SW480 (cell line): ENCODE measurements around the gene CCT7.
A peak's percentile ranks its signal among the peaks of the same experiment; 100 is the strongest.

ENCODE experiments used
- DNase-seq: peaks from one replicate; pipeline ENCODE4 v3.0.0-alpha.2; 2016; ENCODE audit warnings: low spot score

Gene CCT7

DNA sequence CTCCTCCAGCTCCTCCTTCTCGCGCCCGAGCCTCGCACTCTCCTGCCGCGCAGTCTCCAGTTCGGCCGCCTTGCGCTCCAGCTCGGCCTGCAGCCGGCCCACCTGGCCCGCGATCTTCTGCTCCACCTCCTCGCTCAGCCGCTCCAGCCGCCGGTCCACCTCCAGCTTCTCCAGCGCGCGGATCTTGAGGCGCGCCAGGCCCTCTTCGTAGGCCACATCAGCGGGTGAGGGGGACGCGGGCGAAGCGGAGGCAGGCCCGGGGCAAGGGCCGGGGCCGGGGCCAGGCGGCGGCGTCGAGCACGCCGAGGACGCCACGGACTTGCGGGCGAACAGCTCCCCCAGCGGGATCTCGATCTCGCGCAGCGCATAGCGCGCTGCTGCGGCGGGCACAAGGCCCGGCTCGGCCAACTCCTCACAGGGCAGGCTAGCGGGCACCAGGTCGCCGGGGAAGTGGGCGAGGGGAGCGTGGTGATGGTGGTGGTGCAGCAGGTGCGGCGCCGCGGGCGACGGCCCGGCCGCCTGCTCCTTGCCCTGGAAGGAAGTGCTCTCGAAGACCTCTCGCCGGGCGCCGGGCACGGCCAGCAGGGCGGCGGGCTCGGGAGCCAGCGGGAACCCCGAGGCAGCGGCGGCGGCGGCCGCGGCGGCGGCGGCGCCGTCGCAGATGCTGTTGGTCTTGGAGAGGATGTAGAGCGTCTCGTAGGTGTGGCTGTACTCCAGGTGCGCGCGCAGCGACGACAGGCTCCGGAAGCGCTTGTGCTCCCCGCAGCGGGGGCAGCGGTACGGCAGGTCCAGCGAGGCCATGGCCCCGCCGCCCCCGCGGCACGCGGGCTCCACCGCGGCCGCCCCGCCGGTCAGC lies 35.0 kb downstream of the CCT7 start:
- DNase-seq: peak; percentile 91

DNA sequence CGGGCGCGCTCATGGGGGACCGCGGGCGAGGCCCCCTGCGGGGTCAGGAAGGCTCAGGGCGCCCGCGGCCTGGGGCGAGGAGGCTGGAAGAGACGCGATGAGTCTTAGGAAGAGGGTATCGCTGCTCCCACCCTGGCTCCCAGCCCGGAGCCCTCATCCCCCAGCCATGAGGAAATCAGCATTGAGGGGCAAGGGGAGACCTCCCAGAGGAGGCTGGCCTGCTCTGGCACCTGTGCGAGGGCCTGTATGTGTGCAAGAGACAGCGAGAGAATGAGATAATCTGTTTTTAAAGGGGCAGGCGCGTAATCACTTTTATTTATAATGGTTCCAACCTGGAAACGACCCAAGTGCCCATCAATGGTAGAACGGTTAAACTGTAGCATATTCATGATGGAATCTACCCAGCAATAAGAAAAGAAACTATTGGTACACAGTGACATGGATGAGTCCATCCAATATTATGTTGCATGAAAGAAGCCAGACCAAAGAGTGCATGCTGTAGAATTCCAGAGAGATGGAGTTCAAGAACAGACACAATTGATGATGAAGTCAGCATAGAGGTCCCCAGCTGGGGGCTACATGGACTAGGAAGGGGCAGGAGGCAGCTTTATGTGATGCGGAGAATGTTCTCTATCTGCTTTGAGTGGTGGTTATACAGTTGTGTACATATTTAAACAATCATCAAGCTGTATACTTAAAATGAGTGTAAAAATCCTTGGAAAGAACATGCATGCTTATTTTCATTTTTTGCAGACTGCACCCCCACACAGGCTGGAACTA lies 35.8 kb downstream of the CCT7 start:
- DNase-seq: no peak

DNA sequence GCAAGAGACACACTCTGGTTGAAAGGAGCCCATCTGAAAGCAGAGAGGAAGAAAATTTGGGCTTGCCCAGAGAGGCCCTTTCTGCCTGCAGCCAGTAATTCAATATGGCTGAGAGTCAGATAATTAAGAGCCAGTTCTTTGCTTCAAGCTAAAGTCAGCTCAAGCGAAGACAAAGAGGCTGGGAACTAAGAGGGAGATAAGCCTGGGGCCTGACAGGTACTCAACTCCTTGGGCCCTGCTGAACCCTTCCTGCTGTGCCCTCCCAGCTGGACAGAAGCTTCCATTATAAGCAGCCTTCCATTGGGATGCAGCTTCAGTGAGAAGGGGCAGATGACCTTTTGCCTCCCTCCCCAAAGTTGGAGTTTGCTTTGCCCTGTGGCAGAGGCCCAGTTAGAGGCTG lies 38.2 kb downstream of the CCT7 start:
- no peak for DNase-seq

GRCh38 chr2:73279852-73280251 lies 45.7 kb downstream of the CCT7 start:
- DNase-seq: no peak

DNA sequence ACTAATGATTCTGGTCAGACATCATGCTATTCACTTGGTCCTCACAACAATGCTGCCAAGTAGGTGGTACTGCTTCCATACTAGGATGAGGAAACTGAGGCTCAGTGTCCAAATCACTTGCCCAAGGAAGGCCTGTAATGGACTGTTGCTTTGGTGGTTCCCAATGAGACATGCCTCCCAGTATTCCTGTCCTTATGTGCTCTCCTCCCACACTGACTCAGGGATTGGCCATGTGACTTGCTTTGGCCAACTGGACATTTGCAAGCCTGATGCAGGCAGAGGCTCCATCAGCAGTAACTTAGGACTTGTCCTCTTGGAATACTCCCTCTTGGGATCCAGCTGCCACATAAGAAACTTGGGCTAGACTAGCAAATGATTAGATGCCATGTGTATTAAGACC lies 47.1 kb downstream of the CCT7 start:
- no peak for DNase-seq

DNA sequence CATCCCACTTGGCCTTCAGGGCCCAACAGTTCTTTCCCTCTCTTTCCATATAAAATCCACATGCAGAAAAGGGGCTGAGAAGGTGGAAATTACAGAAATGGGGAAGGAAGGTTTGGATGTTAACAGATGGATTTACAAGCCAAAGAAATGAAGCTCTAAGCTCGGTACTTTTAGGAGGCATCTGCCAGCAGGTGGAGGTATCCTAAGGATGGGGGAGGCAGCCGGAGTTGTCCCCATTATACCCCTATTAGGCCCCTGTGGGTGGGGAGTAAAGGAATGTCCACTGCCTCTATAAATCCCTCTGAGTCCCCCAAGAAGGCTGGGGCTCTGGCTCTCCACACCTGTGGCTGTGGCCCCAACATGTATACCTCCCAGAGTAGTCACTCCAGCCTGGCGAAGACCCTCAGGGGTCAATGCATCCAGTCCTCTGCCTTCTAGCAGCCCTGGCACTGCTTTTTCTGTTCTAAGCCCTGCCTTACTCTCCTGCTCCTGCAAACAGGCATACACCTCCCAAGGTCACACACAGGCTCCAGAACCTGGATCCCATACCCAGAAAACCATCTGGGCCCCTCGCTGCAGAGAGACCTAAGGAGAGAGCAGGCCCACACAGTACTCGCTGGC lies 48.9 kb downstream of the CCT7 start:
- DNase-seq: no peak

GRCh38 chr2:73283545-73284295 lies 49.6 kb downstream of the CCT7 start:
- peak; percentile 40 for DNase-seq

GRCh38 chr2:73284296-73285158 lies 50.4 kb downstream of the CCT7 start, which contains the start of gene FBXO41:
TSS of gene FBXO41 (minus strand) at chr2:73284478. CDS start at chr2:73269630, 14,848 bp downstream.
- DNase-seq: peak; percentile 76

GRCh38 chr2:73285159-73285739 lies 51.1 kb downstream of the CCT7 start:
- peak; percentile 62 for DNase-seq

- DNase-seq: no peak
Observed at GRCh38 chr2:73286134-73286655, 52.1 kb downstream of the CCT7 start.

- no peak for DNase-seq
Observed at GRCh38 chr2:73289304-73289703, 55.2 kb downstream of the CCT7 start.

DNA sequence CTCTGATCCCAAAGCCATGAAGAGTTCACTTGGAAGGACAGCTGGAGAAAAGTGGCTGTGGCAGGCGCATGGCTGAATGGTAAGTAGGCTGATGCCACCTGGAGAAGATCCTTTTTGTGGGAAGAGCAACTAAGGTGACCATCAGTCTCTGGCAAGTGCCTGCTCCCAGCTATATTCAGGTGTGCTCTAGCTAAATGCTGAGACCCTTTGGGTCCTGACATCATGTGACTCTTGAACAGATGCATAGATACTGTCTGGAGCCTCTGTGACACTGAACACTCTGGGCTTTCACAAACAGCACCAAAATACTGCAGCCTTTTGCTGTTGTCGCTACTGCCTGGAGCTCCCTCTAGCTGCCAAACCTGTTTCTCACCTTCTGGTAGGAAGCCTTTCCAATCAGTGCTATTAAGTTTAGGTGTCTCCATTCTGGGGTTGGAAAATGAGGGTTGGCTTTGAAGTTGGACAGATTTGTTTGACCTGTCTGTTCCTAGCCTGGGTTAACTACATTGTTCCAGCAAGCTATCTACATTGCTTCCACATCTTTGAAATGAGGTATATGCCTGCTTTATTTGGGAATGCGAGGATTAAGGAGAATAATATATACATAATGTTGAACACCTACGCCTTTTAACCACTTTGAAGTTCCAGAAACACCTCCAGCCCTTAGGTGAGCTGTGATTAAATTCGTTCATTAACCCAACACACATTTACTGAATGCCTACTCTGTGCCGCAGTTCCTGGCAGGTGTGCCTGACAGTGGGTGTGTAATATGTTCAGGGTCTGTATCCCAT lies 56.1 kb downstream of the CCT7 start:
- DNase-seq: peak; percentile 85

DNA sequence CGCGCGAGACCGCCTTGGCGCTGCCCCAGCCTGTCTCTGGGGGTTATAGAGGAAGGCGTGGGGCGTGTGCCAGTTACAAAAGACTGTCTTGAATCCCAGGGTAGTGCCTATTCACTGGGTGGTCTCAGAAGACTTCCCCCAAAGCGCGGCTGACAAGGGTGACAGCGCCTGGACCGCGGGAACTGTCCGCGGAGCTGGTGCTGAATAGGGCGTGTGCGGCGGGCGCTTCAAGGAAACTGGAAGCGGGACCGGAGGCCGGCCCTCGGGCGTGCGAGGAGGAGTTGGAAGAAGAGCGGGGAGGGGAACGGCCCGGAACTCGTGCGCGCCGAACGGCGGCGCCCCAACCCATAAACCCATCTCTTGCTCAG lies 57.0 kb downstream of the CCT7 start:
- DNase-seq: no peak

DNA sequence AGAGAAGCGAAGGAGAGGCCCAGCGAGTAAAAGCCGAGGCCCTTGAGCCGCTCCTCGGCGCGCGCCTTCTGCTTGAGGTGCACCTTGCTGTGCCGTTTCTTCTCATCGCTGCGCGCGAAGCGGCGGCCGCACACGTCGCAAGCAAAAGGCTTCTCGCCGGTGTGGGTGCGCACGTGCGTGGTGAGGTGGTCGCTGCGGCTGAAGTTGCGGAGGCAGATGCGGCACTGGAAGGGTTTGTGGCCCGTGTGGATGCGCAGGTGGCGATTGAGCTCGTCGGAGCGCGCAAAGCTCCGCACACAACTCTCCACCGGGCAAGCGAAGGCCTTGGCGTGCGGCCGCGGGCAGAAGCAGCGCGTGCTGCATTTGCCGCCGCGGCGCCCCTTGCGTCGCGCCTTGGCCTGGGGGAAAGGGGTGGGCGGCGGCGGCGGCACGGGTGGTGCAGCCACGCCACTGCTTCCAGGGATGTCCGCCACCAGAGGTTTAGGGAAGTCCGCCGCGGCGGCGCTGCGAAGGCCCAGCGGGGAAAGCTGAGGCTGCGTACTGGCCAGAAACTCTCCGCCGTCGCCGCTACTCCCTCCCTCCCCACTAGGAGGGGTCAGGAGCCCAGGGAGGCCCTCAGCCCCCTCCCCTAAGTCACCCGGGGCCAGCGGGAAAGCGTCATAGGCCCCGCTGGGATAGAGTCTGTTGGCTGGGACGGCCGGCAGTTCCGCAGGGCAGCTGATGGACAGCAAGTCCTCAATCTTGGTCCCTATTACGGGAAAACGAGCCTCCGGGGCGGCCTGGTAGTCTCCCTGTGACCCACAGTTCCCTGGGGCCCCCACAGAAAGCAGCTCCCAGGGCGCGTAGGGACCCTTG lies 57.6 kb downstream of the CCT7 start:
- DNase-seq: no peak

- DNase-seq: no peak
Observed at GRCh38 chr2:73292316-73292905, 58.3 kb downstream of the CCT7 start.

DNA sequence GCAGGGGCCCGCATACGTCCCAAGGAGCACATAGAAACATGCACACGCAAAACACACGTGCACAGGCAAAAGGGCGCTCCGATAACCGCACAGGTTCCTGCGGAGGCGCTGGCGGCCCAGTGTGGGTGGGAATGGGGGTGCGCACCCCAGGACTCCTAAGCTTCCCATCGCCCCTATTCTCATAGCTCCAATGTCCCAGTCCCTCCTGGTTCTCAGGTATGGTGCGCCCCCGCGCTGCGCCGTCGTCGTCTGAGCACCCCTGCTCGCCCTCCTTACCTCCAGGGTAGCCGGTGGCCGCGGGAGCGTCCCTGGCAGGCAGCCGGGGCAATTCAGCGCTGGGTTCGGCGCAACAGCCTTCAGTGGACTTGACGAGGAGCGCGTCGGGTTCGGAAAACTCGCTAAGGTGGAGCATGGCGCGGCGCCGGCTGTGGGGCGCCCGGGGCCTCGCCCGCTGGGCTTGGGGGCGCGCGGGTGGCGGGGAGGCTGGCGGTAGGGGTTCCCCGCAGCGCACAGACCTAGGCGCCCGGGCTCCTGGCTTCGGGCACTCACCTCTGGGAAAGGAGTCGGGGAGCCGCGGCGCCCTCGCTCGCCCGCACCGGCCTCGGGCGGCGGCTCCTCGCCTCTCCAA lies 58.9 kb downstream of the CCT7 start:
- DNase-seq: peak; percentile 46

GRCh38 chr2:73293534-73294171 lies 59.5 kb downstream of the CCT7 start, which contains the start of gene EGR4:
TSS of gene EGR4 (minus strand) at chr2:73293548. CDS start at chr2:73293317, 231 bp downstream.
- DNase-seq: peak; percentile 96
